Embryonic facial prominence (tissue), 1 donor: ENCODE results near the gene ABHD6.
"Not testable (repeated sequence)": the region's sequence is repeated elsewhere in the genome, so short reads cannot be mapped to it uniquely, and the experiment has no call there.

Source experiments
- DNase-seq: peaks from one replicate; pipeline ENCODE4 v3.0.0-alpha.2; 2016; ENCODE audit errors: extremely low spot score

Gene ABHD6

GRCh38 chr3:58322793-58323192 lies 85.2 kb downstream of the ABHD6 start:
- no peak for DNase-seq

DNA sequence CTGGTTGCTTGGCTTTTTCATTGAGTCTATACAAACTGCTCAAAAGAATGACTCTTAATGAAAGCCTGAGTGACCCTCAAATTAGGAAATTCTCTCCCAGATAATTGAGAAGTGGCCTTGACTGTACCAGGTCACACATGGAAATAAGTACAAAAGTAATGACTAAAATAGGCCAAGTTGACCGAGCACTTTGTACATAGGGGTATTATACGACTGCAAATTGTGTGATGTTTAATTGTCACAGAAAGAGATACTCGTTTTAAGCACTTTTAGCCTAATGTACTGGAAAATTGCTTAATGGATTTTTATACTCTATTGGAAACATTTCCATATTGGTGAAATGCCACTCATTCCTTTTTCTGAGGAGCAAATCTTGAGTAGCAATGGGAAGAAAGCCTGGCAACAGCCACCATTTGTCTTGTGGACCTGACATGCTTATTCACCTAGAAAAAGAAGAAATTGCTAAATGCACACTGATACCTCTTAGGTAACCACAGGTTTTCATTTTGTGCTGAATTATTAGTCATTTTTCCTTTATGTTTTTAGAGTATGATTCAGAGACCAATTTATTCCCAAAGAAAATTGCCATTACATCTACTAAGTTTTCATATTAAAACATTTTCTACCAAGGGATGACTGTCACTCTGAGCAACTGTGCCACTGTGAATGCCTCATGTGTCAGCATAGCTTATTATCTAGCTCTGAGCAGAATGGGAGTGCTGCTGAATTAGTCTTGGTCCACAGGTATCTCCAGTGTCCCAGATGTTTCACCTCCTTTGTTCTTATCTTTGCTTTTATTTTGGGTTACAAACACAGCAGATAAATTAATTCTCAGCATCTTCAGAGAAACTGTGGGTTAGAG lies 86.2 kb downstream of the ABHD6 start:
- DNase-seq = no peak

DNA sequence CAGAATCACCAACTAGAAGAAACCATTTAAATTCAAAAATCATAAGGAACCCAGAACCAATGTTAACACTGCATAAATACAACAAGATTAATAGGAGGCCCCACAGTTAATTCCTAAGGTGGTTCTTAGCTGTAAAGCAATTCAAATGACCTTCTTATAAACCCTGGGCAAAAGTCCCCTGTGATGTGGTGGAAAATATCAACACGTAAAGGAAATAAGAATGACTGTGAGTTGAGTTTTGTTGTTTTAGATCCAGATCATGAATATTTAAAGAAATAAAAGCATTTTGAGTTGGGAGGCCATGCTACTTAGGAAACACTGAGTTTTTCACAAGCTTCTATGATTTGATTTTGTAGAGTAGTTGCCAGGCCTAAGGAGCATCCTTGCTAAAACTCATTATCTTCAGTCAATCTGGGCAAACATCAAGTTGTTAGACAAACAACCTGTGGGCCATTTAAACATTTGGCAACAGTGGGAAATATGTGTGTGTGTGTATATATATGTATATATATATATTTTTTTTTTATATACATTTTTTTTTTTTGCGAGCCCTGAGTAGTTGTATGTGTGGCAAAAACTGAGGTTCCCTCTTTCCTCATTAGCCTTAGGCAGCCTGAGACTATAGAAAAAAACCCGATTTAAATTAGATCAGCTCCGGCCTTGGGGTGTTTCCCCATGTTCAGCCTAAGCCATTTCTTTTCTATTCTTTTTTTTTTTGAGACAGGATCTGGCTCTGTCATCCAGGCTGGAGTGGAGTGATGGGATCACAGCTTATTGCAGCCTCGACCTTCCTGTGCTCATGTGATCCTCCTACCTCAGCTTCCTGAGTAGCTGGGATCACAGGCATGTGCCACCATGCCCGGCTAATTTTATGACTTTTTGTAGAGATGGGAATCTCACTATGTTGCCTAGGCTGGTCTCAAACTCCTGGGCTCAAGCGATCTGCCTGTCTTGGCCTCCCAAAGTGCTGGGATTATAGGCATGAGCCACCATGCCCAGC lies 87.1 kb downstream of the ABHD6 start:
- DNase-seq = no peak

GRCh38 chr3:58325525-58325992 lies 88.0 kb downstream of the ABHD6 start:
- DNase-seq = no peak

DNA sequence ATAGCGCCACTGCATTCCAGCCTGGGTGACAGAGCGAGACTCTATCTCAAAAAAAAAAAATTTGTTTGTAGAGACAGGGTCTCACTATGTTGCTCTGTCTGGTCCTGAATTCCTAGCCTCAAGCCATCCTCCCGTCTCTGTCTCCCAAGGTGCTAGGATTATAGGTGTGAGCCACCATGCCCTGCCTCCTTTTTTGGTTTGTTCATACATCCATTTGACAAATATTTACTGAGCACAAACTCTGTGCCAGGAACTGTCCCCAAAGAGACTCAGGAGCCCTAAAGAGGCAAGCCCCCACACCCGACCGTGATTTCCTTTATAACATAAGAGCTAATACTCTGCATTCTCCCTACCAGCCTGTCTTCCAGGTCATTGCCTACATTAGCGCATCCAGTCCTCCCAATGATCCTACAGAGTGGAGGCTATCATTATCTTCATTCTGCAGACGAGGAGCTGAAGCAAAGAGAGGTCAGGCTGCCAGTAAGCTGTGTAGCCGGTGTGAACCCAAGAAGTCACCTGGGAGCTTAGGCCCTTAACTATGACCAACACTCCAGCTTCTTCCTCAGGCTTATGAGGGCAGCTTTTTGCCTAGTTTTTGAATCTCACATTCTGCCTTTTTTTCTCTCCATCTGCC lies 88.8 kb downstream of the ABHD6 start:
- DNase-seq = no peak

DNA sequence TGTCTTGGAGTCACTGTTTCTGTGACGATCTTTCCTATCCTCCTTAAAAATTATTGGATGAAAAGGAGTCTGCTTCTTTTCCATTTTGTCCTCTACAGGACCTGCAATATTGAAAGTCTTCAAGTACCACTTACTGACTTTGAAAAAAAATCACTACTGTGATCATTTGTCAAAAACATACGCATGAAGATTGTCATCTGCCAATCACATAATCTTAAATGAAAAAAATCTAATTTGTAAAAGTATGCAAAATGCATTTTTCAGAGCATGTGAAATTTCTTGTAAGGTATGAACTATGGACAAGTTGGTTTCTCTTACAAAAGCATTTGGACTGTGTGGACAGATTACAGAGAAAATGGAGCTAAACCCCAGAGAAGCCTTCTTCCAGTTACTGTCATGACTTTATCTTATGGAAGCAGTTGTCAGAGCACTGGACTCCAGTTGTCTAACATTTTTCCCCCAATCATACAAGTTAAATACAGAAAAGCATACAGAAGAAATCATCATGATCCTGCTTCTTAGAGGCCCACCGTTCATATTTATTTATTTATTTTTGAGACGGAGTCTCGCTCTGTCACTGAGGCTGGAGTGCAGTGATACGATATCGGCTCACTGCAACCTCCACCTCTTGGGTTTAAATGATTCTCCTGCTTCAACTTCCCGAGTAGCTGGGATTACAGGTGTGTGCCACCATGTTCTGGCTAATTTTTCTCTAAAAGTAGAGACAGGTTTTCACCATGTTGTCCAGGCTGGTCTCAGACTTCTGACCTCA lies 91.7 kb downstream of the ABHD6 start:
- DNase-seq = no peak

DNA sequence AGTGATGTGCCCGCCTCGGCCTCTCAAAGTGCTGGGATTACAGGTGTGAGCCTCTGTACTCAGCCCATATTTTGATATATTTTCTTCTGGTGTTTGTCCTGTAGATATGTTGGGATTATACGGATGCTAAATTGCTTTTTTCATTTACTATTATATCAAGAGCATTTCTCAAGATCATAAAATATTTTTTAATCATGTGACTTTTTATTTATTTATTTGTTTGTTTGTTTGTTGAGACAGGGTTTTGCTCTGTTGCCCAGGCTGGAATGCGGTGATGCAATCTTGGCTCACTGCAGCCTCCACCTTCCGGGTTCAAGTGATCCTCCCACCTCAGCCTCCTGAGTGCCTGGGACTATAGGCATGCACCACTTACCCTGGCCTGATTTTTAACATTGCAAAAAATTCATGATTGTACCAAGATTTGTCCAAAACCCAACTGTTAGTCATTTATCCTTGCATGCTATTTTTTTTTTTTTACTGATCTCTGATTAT lies 92.4 kb downstream of the ABHD6 start:
- no peak for DNase-seq

GRCh38 chr3:58331593-58332152 lies 94.1 kb downstream of the ABHD6 start:
- DNase-seq = no peak

DNA sequence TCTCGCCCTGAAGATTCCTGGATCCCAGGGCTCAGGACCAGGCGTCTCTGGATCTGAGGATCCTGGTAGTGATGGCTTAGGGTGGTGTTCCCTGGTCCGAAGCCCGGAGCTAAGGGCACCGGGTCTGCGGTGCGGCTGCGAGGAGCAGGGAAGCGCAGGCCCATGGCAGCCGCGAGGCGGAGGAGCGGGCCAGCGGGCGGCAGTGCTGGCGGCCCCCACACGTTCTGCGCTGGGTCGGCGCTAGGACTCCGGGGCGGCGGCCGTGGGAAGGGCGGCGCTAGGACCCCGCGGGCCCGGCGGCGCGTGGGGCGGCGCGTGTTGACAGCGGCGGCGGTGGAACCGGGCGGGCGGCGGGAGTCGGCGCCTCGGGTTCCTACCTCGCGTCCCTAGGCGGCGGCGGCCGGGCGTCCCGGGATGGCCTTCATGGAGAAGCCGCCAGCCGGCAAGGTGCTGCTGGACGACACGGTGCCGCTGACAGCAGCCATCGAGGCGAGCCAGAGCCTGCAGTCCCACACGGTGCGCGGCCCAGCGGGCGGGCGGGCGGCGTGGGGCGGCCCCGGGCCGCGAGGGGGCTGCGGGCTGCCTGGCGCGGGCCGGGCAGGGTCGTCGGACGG lies 95.1 kb downstream of the ABHD6 start, which contains the start of gene PXK:
PXK (plus strand) TSS at position 318 of the 614 bp plus-strand sequence; CDS start at position 415, 97 bp downstream.
- DNase-seq = peak; percentile 18

GRCh38 chr3:58333206-58334012 lies 95.8 kb downstream of the ABHD6 start:
- peak; percentile 29 for DNase-seq

GRCh38 chr3:58334013-58334321 lies 96.4 kb downstream of the ABHD6 start:
- DNase-seq = no peak

DNA sequence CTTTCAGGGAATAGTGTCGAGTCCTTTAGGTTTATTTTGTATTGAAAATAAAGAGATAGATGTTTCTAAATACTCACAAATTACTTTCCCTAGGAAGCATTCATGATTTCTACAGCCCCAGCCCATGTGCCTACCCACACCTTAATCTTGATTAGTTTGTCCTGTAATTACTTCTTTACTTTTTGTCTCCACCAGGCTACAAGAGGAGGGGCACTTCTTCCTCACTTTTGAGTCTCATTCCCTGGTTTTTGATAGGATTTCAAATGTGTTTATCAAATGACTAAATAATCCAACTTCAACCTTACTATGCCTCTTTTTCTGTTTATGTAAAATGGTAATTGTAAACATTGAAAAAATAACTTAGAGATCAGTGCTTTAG lies 96.9 kb downstream of the ABHD6 start:
- DNase-seq = no peak

GRCh38 chr3:58335652-58335947 lies 98.0 kb downstream of the ABHD6 start:
- no peak for DNase-seq

DNA sequence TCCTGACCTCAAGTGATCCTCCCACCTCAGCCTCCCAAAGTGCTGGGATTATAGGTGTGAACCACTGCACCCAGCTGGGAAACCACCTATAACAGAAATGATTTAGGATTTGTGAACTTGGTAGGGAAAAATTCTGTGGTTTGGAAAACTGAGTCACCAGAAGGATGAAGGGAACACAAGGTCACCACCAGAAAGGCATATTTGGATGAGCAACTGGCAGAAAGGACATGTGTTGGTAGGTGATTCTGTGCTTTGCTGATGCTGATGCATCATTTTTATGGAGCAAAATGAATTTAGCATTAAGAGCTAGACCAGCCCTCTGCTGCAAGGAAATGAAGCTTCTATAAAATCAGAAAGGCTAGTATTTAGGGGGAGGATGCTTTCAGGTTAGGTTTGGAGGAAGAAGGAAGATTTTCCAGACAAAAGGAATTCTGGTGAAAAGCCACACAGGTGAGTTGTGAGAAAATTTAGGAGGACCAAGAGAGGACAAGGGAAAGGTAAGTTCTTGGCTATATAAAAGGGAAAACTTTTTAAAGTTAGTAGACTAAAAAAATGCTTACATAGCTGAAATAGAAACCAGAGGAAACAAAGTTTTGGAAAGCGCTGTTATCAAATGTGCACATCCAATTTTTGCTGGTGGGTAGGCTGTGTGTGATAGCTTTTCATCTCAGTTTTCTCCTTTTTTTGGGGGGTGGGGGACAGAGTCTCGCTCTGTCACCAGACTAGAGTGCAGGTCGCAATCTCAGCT lies 98.7 kb downstream of the ABHD6 start:
- no peak for DNase-seq

- no peak for DNase-seq
These were observed 99.6 kb downstream of the ABHD6 start for GRCh38 chr3:58337190-58337589.

DNA sequence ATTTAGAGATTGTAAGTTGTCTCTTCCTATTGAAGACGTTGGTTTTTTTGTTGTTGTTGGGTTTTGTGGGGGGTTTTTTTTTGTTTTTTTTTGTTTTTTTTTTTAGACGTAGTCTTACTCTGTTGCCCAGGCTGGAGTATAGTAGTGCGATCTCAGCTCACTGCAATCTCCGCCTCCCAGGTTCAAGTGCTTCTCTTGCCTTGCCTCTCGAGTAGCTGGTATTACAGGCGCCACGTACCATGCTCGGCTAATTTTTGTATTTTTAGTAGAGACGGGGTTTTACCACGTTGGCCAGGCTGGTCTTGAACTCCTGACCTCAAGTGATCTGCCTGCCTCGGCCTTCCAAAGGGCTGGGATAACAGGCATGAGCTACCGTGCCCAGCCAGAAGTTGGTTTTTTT lies 101.6 kb downstream of the ABHD6 start:
- DNase-seq = not testable (repeated sequence)

DNA sequence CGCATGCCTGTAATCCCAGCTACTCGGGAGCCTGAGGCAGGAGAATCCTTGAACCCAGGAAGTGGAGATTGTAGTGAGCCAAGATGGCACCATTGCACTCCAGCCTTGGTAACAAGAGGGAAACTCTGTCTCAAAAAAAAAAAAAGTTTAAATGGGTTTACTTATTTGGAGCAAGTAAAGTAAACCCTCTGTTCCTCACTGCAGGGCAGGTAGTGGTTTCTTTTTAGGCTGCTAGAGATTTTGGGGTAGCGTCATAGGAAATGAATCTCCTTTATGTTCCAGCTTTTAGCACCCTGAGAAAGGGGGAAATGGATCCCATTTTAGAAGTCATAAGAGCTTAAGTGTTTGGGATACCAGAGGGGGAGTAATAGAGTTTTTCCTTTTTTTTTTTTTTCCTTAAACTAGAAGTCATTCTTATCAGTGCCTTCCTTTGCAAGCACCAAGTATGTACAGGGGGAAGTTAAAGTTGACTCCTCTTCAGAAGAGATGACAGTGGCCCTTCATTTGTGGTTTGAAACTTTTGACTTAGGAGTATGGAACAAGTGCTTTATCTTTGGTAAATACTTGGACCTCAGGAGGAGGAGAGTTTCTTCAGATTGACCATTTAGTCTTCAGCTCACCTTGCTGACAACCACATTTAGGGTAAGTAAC lies 103.1 kb downstream of the ABHD6 start:
- no peak for DNase-seq

GRCh38 chr3:58341376-58341775 lies 103.8 kb downstream of the ABHD6 start:
- DNase-seq = no peak
